Activated CD8-positive, alpha-beta memory T cell treated with anti-CD3 and anti-CD28 coated beads for 48 hours (primary cell): ENCODE measurements around the gene GUCA2A.

Experiments used
- DNase-seq, 3 experiments: peaks; one replicate each; pipeline ENCODE4 v3.0.0-alpha.2; 2020; ENCODE audit warnings: low read depth in 2 of 3, low spot score in 2 of 3

GUCA2A gene

GRCh38 chr1:42133809-42134526, 30.6 kb downstream of the GUCA2A start:
- no peak for DNase-seq

- no peak for DNase-seq
Measured at GRCh38 chr1:42133390-42133789, 31.2 kb downstream of the GUCA2A start.

GRCh38 chr1:42130061-42130660, 34.4 kb downstream of the GUCA2A start:
- DNase-seq, result no peak

- DNase-seq, result no peak
Measured at GRCh38 chr1:42128964-42129363, 35.6 kb downstream of the GUCA2A start.

GRCh38 chr1:42128499-42128898, 36.0 kb downstream of the GUCA2A start:
- DNase-seq, result no peak

- no peak for DNase-seq
Measured at GRCh38 chr1:42127767-42128166, 36.8 kb downstream of the GUCA2A start.

GRCh38 chr1:42125552-42125951, 39.0 kb downstream of the GUCA2A start:
- no peak for DNase-seq

GRCh38 chr1:42122408-42122807, 42.1 kb downstream of the GUCA2A start:
- no peak for DNase-seq

- DNase-seq, result no peak
Measured at GRCh38 chr1:42118125-42118524, 46.4 kb downstream of the GUCA2A start.

GRCh38 chr1:42117214-42117613, 47.3 kb downstream of the GUCA2A start:
- DNase-seq, result no peak

- no peak for DNase-seq
Measured at GRCh38 chr1:42114229-42114628, 50.3 kb downstream of the GUCA2A start.
